ENCODE data around the gene ARMC12. TPM values are rescaled to one million over a fixed set of nuclear protein-coding genes. Genes with fewer than 3 reads are reported as not detected.

The ARMC12 gene
- total and polyA plus RNA-seq, 2 of the 4 experiments (the other 2 are of a cell fraction) = 0.18 to 0.74 TPM

DNA sequence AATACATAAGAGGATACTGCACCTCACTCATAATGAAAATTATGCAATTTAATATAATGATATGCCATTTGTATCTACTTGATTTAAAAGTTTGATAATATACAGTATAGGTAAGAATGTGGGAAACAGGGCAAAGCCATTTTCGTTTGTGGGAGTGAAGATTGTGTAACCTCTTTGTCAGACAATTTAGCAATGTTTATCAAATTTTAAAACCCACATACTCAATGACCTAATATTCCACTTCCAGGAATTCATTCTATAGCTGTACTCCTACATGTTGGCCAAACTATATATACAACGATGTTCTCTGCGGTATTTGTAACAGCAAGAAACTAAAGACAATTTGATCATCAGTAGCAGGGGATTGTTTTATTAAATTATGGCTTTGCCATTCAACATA, 30.4 kb upstream of the ARMC12 start:
- no peak overlapping the region for H3K4me3 ChIP-seq (ENCODE audit: insufficient read depth, low read depth, low read length)
- H2AK5ac ChIP-seq (ENCODE audit: low read depth, low read length) = no peak overlapping the region
- H3K27me3 ChIP-seq (ENCODE audit: control insufficient read depth, insufficient read depth, low read length) = 0 out of 2 replicates have a peak, but pooled peaks cover 2% of the 10 kb centered on the region
- in situ Hi-C loops (cut with MboI; ENCODE audit: low sequenced_read_pairs) = no loop called here
- no peak overlapping the region for H2BK15ac ChIP-seq (ENCODE audit: low read depth, low read length)
- H3K4me1 ChIP-seq (ENCODE audit: control insufficient read depth, insufficient read depth, low read length) = no peaks in the 10 kb centered on the region
- ATAC-seq (ENCODE audit: low read depth) = no peak
- H3K27ac ChIP-seq (ENCODE audit: insufficient read depth, low read length) = no peak overlapping the region
- no peaks in the 10 kb centered on the region for H3K79me1 ChIP-seq (ENCODE audit: low read depth in 1 of 2, low read length in 2 of 2)
- DNase-seq = peak; percentile 44
- dilution Hi-C loops (cut with HindIII; ENCODE audit: low sequenced_read_pairs, unreplicated experiment) = no loop called here
- H4K8ac ChIP-seq (ENCODE audit: low read depth in 2 of 2, low read length in 2 of 2) = no peak overlapping the region
- CTCF ChIA-PET = no interaction called here
- no peak overlapping the region for H3K23ac ChIP-seq (ENCODE audit: low read depth, low read length)
- no TSS peak for BruUV-seq (replicated peaks)
- H3K4me2 ChIP-seq (ENCODE audit: low read depth, low read length) = no peak overlapping the region
- peaks cover 2% of the 10 kb centered on the region for H3K9me3 ChIP-seq (ENCODE audit: control insufficient read depth, insufficient read depth, low read length)
- no peak overlapping the region for H3K14ac ChIP-seq (replicated peaks; ENCODE audit: low read depth, low read length)
- H3K4ac ChIP-seq (ENCODE audit: low read depth, low read length) = no peak overlapping the region
- H4K20me1 ChIP-seq (ENCODE audit: insufficient read depth, low read length) = no peaks in the 10 kb centered on the region
- no peak overlapping the region for H2AFZ ChIP-seq (replicated peaks; ENCODE audit: low read length, poor library complexity)
- H4K91ac ChIP-seq (ENCODE audit: insufficient read depth, low read depth, low read length) = no peak overlapping the region
- H4K5ac ChIP-seq (ENCODE audit: low read depth, low read length) = no peak overlapping the region
- TF ChIP-seq, protein P1, sequence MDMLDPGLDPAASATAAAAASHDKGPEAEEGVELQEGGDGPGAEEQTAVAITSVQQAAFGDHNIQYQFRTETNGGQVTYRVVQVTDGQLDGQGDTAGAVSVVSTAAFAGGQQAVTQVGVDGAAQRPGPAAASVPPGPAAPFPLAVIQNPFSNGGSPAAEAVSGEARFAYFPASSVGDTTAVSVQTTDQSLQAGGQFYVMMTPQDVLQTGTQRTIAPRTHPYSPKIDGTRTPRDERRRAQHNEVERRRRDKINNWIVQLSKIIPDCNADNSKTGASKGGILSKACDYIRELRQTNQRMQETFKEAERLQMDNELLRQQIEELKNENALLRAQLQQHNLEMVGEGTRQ (IDR thresholded peaks at IDR 0.05; ENCODE audit: low read depth, low read length) = no peak
- TF ChIP-seq RAD21 (IDR thresholded peaks at IDR 0.05; ENCODE audit: low read length) = no peak
- TF ChIP-seq CEBPB (IDR thresholded peaks at IDR 0.05; ENCODE audit: low read depth, low read length) = peak; percentile 84
- POLR2A ChIA-PET (ENCODE audit: unreplicated experiment) = no interaction called here
- no peak overlapping the region for H2BK120ac ChIP-seq (ENCODE audit: low read depth, low read length)
- no peak overlapping the region for H3K9ac ChIP-seq (ENCODE audit: low read depth, low read length)
- H3K56ac ChIP-seq (ENCODE audit: extremely low read depth, insufficient read depth, low read length) = no peak overlapping the region
- H3K18ac ChIP-seq (ENCODE audit: low read depth, low read length) = no peak overlapping the region
- no peak overlapping the region for H2AK9ac ChIP-seq (replicated peaks; ENCODE audit: low read depth, low read length, poor library complexity)
- intact Hi-C loops (cut with micrococcal nuclease) = no loop called here
- no peak overlapping the region for H2BK20ac ChIP-seq (ENCODE audit: low read depth, low read length)
- no CpG with 5 or more reads among the region's 3 CpGs for WGBS, 2 experiments (ENCODE audit: extremely low coverage in 2 of 2, insufficient read length in 1 of 2)
- no peak overlapping the region for H2BK5ac ChIP-seq (ENCODE audit: low read depth, low read length, poor library complexity, severe bottlenecking)
- H3K36me3 ChIP-seq (ENCODE audit: control insufficient read depth, insufficient read depth, low read length) = no peaks in the 10 kb centered on the region
- no peaks in the 10 kb centered on the region for H3K9me1 ChIP-seq (ENCODE audit: insufficient read depth, low read length)
